ENCODE results near the gene ZFP57. TPM values are rescaled to one million over a fixed set of nuclear protein-coding genes. Genes with fewer than 3 reads are reported as not detected.

Gene ZFP57
- total RNA-seq, 1 donor from 2014 or later: 5.5 TPM

DNA sequence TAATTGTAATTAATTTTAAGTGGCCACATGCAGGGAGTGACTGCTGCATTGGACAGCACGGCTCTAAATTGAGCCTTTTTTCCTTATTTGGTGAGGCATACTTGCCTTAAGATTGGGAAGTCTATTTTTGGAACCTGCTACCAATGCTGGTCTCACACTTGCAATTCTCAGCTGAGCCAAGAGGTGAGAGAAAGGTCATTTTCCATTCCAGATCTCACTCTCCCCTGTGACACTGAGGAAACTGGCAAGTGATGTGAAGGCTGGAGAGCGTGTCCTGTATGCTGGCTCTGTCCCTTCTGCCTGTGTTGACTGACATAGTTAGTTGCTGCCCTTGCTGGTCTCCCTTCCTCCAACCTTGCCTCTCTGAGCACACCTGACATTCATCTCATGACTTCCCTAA, 24.8 kb downstream of the ZFP57 start:
- peaks cover 6% of the 10 kb centered on the region for H3K4me1 Mint-ChIP-seq
- CTCF ChIA-PET: interaction anchor here (1.1 kb wide), 1 partner anchor 971 kb away, joined by 3 read pairs; no protein-coding TSS in a partner anchor
- H3K9me3 Mint-ChIP-seq: no peaks in the 10 kb centered on the region
- H3K27me3 Mint-ChIP-seq: peaks cover 18% of the 10 kb centered on the region
- DNase-seq (no peak), ATAC-seq (ENCODE audit: low read depth) (no peak)
- no peak overlapping the region for H3K27ac Mint-ChIP-seq
- H3K36me3 Mint-ChIP-seq (ENCODE audit: low read depth): no peaks in the 10 kb centered on the region
- intact Hi-C loops (cut with micrococcal nuclease): no loop called here
- H3K4me3 Mint-ChIP-seq: no peak overlapping the region
- TF ChIP-seq, protein P1, sequence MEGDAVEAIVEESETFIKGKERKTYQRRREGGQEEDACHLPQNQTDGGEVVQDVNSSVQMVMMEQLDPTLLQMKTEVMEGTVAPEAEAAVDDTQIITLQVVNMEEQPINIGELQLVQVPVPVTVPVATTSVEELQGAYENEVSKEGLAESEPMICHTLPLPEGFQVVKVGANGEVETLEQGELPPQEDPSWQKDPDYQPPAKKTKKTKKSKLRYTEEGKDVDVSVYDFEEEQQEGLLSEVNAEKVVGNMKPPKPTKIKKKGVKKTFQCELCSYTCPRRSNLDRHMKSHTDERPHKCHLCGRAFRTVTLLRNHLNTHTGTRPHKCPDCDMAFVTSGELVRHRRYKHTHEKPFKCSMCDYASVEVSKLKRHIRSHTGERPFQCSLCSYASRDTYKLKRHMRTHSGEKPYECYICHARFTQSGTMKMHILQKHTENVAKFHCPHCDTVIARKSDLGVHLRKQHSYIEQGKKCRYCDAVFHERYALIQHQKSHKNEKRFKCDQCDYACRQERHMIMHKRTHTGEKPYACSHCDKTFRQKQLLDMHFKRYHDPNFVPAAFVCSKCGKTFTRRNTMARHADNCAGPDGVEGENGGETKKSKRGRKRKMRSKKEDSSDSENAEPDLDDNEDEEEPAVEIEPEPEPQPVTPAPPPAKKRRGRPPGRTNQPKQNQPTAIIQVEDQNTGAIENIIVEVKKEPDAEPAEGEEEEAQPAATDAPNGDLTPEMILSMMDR (IDR thresholded peaks at IDR 0.05): no peak
- POLR2A ChIA-PET: no interaction called here

DNA sequence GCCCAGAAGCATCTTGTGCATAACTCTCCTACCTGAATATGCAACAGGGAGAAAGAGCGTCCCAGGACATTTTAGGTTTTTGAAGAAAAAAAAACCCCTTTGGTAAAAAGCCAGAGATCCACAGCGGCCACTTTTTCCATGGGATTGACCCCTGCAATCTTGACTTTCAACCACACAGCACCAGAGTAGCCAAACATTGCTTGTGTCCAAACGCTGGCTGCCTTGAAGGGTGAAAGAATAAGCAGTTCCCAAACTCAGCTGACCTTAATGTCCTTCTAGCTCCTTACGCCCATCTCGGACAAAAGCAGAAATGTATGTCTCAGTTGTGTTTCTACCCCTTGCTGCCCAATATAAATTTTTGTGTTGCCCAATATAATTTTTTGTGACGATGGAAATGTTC, 25.3 kb downstream of the ZFP57 start:
- ATAC-seq (ENCODE audit: low read depth) (no peak), DNase-seq (no peak)
- POLR2A ChIA-PET: no interaction called here
- Mint-ChIP-seq H3K27me3 (peaks cover 15% of the 10 kb centered on the region), H3K36me3 (ENCODE audit: low read depth) (no peaks in the 10 kb centered on the region), H3K9me3 (no peaks in the 10 kb centered on the region), H3K4me1 (peaks cover 6% of the 10 kb centered on the region), H3K4me3 (no peak overlapping the region), H3K27ac (no peak overlapping the region)
- intact Hi-C loops (cut with micrococcal nuclease): no loop called here
- CTCF ChIA-PET: interaction anchor here (1.1 to 2.3 kb wide), 2 partner anchors 41 to 970 kb away, joined by 3 to 9 read pairs; no protein-coding TSS in a partner anchor
- TF ChIP-seq, protein P1 (IDR thresholded peaks at IDR 0.05): no peak

DNA sequence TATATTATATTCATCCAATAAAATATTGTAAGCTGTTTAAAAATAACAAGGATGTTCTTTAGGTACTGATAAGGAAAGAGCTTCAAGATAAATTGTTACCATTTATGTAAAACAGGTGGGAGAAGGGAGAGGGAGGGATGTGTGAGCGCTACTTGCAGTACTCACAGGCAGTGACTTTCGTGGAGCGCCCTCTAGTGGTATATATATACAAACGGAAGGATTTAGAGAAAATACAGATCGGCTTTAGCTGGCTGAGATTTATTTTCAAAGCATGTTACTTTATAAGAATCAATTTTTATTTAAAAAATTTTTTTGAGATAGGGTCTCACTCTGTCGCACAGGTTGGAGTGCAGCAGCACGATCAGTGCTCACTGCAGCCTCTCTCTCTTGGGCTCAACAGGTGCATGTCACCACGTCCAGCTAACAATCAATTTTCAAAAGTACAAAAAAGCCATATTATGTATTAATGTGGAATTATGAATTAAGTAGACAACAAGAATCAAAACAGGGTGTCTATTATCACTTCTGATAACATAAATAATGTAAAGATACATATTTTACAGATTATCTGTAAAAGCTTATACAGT, 27.4 kb downstream of the ZFP57 start:
- no peaks in the 10 kb centered on the region for H3K36me3 Mint-ChIP-seq (ENCODE audit: low read depth)
- ChIA-PET POLR2A (interaction anchor here (0.6 to 1.5 kb wide), 6 partner anchors 12 to 103 kb away, joined by 4 to 14 read pairs (median 5); partner anchors contain the start of gene GABBR1), CTCF (interaction anchor here (0.5 to 2.4 kb wide), 32 partner anchors 8 to 816 kb away, joined by 3 to 22 read pairs (median 5); partner anchors contain the start of gene GABBR1)
- no peak overlapping the region for H3K4me3 Mint-ChIP-seq
- ATAC-seq (ENCODE audit: low read depth) (no peak), DNase-seq (no peak)
- TF ChIP-seq, protein P1 (IDR thresholded peaks at IDR 0.05): peak; percentile 99
- no peak overlapping the region for H3K27ac Mint-ChIP-seq
- intact Hi-C loops (cut with micrococcal nuclease): loop anchor here (5.0 kb wide), 2 partner anchors 69 to 101 kb away; partner anchors contain the start of gene HLA-F
- no peaks in the 10 kb centered on the region for H3K9me3 Mint-ChIP-seq
- H3K4me1 Mint-ChIP-seq: peaks cover 17% of the 10 kb centered on the region
- H3K27me3 Mint-ChIP-seq: peaks cover 11% of the 10 kb centered on the region

DNA sequence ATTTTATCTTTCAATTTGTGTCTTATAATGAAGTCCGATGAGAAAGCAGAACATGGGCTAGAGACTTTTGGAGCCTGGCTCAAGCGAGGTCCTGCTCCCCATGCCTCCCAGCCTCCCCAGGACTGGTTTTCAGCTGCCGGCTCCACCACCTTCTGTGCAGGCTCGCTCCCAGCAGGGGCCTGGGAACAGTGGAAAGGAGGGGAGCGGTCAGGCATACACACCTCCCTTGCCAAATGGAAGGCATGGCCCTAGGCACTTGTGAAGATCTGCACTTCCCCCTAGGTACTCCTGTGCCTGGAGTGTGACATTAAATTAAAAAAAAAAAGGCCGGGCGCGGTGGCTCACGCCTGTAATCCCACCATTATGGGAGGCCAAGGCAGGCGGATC, 28.8 kb downstream of the ZFP57 start:
- POLR2A ChIA-PET: no interaction called here
- intact Hi-C loops (cut with micrococcal nuclease): loop anchor here (5.0 kb wide), 2 partner anchors 70 to 100 kb away; partner anchors contain the start of gene HLA-F
- H3K27me3 Mint-ChIP-seq: peaks cover 4% of the 10 kb centered on the region
- no peaks in the 10 kb centered on the region for H3K9me3 Mint-ChIP-seq
- no peak for DNase-seq
- TF ChIP-seq, protein P1 (IDR thresholded peaks at IDR 0.05): no peak
- no peaks in the 10 kb centered on the region for H3K36me3 Mint-ChIP-seq (ENCODE audit: low read depth)
- CTCF ChIA-PET: interaction anchor here (0.6 to 2.3 kb wide), 3 partner anchors 10 to 19 kb away, joined by 3 to 22 read pairs (median 17); no protein-coding TSS in a partner anchor
- no peak overlapping the region for H3K4me3 Mint-ChIP-seq
- peaks cover 17% of the 10 kb centered on the region for H3K4me1 Mint-ChIP-seq
- no peak overlapping the region for H3K27ac Mint-ChIP-seq
- ATAC-seq (ENCODE audit: low read depth): no peak

- Mint-ChIP-seq H3K27ac (no peak overlapping the region), H3K4me1 (peaks cover 17% of the 10 kb centered on the region), H3K4me3 (no peak overlapping the region), H3K36me3 (ENCODE audit: low read depth) (no peaks in the 10 kb centered on the region), H3K27me3 (peaks cover 4% of the 10 kb centered on the region), H3K9me3 (no peaks in the 10 kb centered on the region)
- DNase-seq (no peak), ATAC-seq (ENCODE audit: low read depth) (no peak)
- POLR2A ChIA-PET: interaction anchor here (0.7 to 3.1 kb wide), 2 partner anchors 24 to 290 kb away, joined by 4 to 18 read pairs; no protein-coding TSS in a partner anchor
- CTCF ChIA-PET: interaction anchor here (0.6 to 2.6 kb wide), 5 partner anchors 10 to 98 kb away, joined by 3 to 22 read pairs (median 12); no protein-coding TSS in a partner anchor
- TF ChIP-seq, protein P1 (IDR thresholded peaks at IDR 0.05): peak; percentile 45
- intact Hi-C loops (cut with micrococcal nuclease): loop anchor here (2.0 to 5.0 kb wide), 3 partner anchors 71 to 183 kb away; partner anchors contain the start of gene HLA-F
These were observed 29.3 kb downstream of the ZFP57 start for GRCh38 chr6:29651413-29652197.
